DMS114 treated with DMSO at 0.1 percent for 48 hours (cell line): Measurements from ENCODE around the gene PLCH1.
A peak's percentile ranks its signal among the peaks of the same experiment; 100 is the strongest.

Source experiments
- DNase-seq: peaks from one replicate; lab custom pipeline; 2025; ENCODE audit not compliant: unreplicated experiment; lab: John Stamatoyannopoulos, UW

The PLCH1 gene

GRCh38 chr3:155391551-155391958 lies 353.3 kb downstream of the PLCH1 start:
- peak; percentile 67 for DNase-seq

DNA sequence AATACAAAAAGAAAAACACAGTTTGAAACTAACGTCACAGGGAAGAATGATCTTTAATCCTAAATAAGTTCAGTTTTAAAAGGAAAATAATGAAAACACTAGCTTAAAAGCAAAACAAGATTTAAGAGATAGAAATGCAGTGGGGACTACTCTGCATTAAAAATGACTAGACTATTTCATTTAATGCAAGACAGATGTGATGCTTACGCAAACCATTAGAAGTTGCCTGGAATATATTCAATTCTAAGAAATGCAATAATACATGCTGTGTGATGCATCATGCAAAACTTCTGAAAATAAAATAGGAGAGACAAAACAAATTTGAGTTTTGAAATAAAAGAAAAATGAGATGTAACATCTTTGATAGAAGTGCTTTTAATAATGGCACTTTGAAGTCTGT lies 353.8 kb downstream of the PLCH1 start:
- peak; percentile 30 for DNase-seq

DNA sequence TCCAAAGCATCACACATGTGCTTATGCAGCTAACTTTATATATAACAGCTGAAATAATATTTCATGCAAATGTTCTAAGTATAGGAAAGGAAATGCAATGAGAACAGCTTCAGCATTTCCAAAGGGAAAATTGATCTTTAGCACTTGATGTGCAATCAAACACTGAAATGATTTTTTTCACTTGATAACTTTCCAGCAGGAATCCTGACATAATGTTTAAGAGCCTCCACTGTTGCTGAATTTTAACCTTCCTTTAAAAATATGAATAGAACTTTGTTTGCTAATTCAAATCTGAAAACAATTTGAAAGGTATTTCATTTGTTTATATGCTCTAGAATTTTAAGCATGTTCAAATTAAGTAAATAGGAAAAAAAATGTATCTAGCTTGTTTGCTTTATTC lies 354.5 kb downstream of the PLCH1 start:
- DNase-seq = no peak

DNA sequence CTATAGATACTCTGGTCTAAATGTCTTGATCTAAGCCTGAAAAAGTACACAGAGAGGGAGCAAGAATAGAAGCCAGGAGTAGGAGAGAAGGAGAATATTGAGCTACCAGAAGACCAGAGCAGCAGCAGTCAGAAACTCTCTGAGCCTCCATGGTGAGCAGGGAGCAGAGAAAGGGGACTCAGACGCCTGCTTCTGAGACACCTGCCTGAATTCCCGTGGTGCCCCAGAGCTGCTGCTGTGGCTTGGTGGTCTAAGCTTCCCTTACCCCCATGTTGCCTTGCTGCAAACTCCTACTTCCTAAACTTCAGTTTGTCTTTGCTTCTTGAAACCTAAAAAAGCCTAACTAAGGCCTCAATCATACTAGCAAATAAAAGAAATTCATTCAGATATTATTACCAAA lies 356.5 kb downstream of the PLCH1 start:
- no peak for DNase-seq

DNA sequence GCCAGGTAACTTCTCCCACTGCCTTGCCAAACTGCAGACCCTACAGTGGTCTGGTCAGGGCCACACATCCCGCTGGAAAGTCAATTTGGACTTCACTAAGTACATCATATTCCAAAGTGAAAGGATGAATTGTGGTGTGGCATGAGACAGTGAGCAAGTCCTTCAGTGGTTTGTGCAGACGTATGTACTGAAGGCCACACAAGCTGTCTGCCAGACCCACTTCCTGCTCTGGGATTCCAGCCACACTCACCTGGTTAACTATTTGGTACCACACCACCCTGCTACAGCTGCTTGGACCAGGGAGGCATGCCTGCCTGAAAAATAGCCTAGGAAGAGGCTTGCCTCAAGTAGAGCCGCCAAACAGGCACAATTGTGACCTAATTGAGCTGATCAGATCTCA lies 357.3 kb downstream of the PLCH1 start:
- no peak for DNase-seq

GRCh38 chr3:155386919-155387318 lies 358.0 kb downstream of the PLCH1 start:
- DNase-seq = no peak

DNA sequence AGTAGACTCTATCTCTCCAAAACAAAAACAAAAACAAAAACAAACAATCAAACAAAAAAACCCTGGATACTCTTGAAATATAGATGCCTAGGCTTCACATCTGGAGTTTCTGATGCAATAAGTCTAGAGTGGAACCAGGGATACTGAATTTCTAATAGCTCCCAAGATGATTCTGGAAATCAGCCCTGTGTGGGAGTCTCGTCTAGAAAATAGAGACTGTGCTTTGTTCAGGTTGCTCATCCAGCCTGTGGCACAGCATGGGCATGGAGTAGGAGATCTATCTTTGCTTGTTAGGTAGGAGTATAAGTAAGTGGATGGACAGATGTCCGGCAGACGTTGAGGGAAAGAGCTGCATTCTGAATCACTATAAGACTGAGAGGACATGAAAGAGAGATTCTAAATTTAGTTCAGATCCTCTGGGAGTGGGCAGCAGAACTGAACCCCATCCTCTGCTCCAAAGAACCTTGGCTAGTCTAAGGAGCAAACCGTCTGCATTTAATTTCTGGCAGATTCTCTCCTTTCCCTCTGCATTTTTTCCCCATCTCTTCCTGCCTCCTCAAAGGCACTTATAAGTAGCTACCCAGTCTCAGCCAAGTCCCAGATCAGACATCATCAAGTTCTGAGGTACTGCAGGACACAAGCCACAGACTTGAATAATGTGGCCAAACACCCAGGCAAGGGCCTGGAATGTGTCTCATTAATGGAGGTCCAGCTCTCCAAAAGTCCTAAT lies 358.8 kb downstream of the PLCH1 start:
- no peak for DNase-seq

DNA sequence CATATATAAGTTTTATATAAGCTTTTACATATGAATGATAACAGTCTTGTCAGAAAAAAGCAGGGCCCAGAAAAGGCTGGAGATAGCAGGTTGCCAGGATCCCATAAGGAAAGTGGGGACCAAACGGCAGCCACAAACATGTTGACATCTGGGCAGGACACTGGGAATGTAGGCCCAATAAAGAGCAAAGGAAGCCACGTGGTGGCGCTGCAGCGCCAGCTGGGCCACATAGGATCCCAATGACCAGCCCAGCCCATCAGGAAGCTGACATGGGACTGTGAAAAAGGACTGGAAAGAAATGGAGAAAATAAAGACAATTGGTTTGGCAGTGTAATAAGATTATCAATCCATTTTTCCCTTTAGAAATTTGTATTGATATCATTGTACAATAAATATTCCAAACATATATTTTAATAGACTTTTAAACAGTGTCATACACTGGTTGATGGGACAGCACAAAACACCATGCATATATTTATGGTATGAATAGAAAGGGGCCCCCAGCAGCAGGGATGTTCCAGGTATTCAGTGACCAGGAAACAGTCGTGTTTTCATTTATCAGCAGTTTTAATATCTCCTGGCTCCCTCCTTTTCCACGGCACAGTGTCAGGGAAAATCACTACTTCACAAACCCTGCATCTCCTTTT lies 362.4 kb downstream of the PLCH1 start:
- DNase-seq = peak; percentile 41

- no peak for DNase-seq
These were observed 367.0 kb downstream of the PLCH1 start for GRCh38 chr3:155377847-155378246.

DNA sequence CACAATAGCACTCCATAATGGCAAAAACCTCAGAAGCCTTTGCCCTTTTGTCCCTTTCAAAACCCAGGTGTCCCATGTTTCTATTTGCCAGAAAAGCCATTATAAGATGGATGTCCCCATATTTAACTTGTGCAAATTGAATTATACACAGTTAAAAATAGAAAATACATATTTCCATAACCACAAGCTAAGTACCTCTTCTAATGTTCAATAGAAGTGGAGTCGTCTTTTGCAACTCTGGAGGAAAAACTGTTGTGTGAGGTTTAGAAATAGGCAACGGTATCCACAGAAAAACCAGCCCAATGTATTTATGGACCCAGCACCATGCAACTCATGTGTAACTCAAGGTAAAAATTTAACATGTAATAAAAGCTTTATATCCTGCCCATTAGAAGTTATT lies 367.8 kb downstream of the PLCH1 start:
- DNase-seq = no peak

DNA sequence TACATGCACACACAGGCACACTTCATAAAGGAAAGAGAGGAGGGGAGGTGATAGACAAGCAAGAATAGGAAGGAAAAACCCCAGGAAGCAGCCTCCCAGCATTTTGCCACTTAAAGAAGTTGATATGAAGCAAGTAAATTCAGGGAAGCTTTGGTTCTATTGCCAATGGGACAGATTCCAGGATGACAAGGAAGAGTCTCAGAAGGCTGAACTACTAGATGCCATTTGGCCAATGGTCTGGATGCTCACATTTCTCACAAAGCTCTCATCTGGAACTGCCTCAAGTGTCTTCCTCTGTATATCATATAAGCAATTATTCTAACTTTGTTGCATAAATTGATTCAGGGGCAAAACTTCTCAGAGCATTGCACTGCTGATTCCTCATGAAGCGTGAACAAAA lies 372.6 kb downstream of the PLCH1 start:
- no peak for DNase-seq

DNA sequence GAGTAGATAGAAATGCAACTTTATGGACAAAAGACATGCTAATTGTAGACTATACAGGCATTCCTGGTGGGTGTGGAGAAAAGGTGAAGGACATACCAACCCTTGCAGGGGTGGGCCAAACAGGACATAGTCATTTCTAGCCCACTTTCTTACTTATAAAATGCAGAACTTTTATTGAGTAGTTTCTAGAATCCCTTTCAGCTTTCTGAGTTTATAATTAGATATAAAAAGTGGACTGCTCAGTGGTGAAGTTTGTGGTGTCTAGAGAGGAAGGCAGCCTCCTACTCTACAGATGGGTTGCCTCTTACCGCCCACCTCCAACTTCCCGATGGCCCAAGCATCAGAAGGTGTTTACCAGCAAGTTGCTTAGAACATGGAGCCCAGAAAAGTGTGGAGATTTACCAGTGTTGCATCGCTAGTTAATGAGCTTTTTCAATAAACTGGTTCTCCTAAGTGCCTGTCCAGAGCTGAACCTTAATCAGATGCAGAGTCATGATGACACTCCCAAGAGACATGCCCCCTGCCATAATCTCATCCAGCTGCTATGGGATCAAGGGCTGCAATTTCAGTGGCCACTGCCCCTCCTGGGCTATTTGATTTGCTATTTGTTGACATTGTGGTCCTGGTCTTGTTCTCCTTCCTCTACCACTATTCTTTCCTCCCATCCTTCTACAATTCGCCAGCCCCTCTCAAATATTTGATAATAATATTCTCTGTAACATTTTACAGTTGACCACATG lies 373.9 kb downstream of the PLCH1 start:
- no peak for DNase-seq

DNA sequence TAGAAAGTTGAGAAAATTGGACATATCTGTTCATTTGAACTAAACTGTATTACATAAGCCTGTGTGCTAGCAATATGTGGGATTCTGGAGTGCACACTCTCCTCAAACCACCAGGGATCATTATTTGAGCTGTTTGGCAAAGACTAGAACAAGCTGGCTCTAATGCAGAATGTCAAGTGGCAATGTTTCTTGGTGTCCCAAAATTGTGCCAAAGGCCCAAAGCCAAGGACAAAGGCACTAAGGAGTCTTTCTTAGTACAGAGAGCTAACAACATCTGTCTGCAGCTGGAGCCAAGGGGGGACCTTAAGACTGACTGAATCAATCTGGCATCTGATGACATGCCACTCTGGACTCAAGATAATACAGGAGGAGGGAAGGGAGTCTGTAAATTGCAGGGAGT lies 374.7 kb downstream of the PLCH1 start:
- no peak for DNase-seq

DNA sequence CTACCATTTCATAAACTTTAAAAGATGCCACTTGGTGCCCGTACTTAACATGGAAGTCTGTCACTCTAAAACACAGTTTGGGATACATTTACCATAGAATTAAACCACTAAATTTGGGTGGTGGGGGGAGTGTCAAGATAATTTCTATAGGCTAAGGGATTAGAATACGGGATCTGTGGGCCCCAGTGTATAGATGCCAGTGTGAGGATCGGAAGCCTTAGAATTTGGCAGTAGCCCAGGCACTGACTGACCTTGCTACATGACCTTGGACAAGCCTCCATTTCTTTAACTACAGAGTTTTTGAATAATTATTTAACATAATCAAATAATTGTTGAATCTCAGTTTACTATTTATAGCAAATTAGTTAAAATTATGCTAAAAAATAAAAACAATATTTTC lies 375.1 kb downstream of the PLCH1 start:
- no peak for DNase-seq

DNA sequence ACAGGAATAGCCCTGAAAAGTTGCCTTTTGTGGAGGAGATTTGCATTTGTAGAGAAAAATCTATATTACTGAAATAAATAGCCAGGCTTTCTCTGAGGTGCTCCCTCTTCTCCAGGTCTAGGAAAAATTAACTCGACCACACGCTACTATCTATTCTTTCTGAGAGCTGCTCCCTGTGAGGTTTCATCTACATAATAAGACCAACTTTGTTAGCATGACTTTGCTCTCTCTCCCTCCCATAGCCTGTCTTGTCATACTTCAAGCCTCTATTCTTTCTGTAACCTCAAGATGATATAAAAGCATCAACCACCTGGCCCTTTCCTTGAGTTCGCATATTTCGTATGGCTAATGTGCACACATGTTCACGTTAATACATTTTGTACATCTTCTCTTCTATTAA lies 375.6 kb downstream of the PLCH1 start:
- DNase-seq = no peak

DNA sequence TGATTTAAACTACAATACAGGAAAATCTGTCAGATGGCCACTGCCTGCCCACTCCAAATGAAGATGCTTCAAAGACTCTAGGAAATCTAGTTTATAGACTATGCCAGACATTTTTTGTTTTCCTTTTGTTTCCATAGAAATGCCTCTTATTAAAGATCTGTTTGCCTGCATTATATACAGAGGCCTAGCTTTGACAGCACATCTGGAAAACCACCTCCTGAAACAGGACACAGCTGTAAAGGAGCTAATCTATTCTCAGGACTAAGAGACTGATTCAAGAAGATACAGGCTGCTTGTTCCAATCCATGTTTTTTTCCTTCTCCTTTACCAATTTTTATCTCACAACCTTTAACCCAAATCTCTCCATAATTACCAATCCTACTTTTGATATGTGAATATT lies 376.1 kb downstream of the PLCH1 start:
- DNase-seq = no peak

DNA sequence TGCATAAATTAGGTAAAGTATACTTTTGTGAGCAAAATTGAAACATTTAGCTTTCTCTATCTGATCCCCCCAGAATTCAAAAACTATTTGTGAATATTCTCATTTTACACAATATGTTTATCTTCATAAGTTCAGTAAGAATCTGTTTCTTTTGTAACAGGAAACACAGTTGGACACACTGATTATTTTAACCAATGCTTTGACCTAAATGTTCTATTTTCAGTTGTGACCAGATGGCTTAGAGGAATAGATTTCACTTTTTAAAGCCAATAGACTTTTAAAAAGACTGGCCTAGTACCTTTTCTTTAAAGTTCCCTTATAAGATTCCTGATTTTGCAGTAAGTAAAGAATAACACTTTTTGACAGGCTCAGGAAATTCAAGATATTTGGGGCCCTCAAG lies 377.4 kb downstream of the PLCH1 start:
- DNase-seq = no peak

- no peak for DNase-seq
These were observed 379.6 kb downstream of the PLCH1 start for GRCh38 chr3:155365178-155365783.

DNA sequence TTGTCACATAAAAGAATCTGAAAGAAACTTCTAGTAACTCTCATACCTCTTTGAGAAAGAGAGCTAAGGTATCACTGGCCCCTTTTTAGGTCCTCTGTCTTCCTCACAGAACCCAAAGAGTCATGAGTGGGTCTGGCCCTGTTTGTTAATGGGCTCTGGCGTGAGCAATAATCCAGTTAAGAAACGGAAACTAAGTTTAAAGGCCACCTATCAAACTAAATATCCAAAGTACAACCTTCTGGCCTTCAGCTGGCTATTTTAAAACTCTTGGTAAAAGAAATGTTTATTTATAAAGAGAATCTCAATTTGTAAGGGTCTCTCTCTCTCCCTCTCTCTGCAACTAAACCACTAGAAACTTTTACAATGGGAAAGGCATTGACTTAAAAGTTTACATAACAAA lies 380.4 kb downstream of the PLCH1 start:
- no peak for DNase-seq

DNA sequence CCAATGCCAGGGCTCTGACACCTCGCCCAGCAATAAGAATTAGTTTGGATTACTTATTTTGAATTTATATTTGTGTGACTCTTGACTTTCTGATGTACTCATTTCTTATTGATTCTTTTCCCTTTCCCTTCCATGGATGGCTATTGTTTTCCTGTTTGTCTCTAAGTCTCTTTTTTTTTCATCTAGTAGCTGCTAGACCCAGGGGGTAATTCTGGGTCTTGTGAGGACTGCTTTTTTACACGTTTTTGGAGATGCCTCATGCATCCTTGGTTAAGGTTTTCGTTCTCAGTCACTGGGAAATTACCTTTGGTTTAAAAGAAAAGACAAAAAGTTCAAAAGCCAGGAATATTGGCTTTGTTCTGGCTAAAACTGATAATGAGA lies 381.2 kb downstream of the PLCH1 start:
- no peak for DNase-seq

DNA sequence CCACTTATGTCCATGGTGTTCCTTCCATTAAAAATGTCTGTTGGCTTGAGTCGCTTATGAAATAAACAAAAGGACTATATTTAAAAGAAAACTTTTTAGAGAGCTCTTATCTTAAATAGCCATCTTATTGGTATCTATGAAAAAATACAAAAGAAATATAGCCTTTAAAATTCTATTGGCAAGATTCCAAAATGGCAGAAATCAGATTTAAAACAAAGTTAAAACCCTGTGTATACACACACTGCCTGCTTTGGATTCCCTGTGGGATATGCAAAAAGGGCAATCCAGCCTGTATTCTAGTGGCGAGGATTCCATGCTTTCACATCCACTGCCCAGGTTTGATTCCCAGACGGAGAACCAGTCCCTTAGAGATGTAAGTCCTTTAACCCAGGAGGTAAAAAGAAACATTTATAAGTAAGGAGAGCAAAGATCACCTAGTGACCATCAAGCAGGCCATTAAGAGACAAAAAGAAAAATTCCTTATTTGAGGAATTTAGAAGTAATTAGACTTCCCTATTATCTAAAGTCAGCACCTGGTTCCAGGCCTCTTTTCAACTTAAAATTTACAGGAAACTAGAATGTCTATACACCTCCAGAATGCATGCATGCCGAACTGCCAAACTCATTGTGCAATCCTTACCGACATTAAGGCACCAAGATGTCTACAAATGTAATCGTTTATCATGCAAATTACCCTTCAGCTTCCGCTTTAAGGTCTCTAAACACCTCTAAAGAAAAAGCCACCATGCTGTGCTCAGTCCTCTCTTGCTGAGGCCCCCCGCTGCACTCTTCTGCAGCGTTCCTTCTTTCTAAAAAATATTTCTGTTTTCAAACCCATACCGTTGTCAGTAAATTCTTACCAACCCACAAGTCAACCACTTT lies 381.8 kb downstream of the PLCH1 start:
- DNase-seq = no peak
